Upper lobe of right lung (tissue), 1 donor: ENCODE data around the gene SNRPE. TPM values are rescaled to one million over a fixed set of nuclear protein-coding genes. Genes with fewer than 3 reads are reported as not detected.

Experiments
- ATAC-seq: fragments of 200-7000 bp; cut with Tn5 transposase; one replicate; pipeline ENCODE4 v1.9.1; 2020; ENCODE audit warnings: mild to moderate bottlenecking, moderate library complexity
- DNase-seq: peaks from one replicate; pipeline ENCODE4 v3.0.0-alpha.2; 2020
- H3K27ac ChIP-seq: fragments of 200-600 bp; one replicate; pipeline ENCODE4 v1.8.0; 2022
- H3K27me3 ChIP-seq: fragments of 200-600 bp; one replicate; pipeline ENCODE4 v1.8.0; 2022; ENCODE audit warnings: mild to moderate bottlenecking
- H3K36me3 ChIP-seq: fragments of 200-600 bp; one replicate; pipeline ENCODE4 v1.8.0; 2022
- H3K4me1 ChIP-seq: fragments of 200-600 bp; one replicate; pipeline ENCODE4 v1.8.0; 2022
- H3K4me3 ChIP-seq: fragments of 200-600 bp; one replicate; pipeline ENCODE4 v1.8.0; 2022; ENCODE audit warnings: mild to moderate bottlenecking
- H3K9me3 ChIP-seq: fragments of 200-600 bp; one replicate; pipeline ENCODE4 v1.8.0; 2022
- CTCF ChIP-seq: fragments of 200-600 bp; IDR thresholded peaks from one replicate; pipeline ENCODE4 v1.8.0; 2022; ENCODE audit warnings: antibody characterized with exemption
- intact Hi-C: fragments of 100-400 bp; cut with DNase I; formaldehyde crosslinking; loops from one replicate; pipeline ENCODE4 v1.11.0; 2022
- total RNA-seq: library from RNA; stranded (reverse); fragmentation: NEBNext Ultra II Directional; extraction: Animal tissue kit (Norgen Biotek cat#: 25700); gene quantifications from one replicate; pipeline ENCODE4 v1.2.1, GENCODE V29; 2021
- donor health status: DM: no; HTN: yes; CAD: no; lungs with severe emphysema.

Gene SNRPE
- total RNA-seq, 1 donor from 2014 or later, result 58.0 TPM

GRCh38 chr1:203880606-203881005 is 19.2 kb downstream of the SNRPE start:
- Histone ChIP-seq H3K9me3 (no peaks in the 10 kb centered on the region), H3K4me3 (no peak overlapping the region), H3K4me1 (no peaks in the 10 kb centered on the region), H3K27ac (no peak overlapping the region), H3K36me3 (no peaks in the 10 kb centered on the region), H3K27me3 (no peaks in the 10 kb centered on the region)
- no peak for ATAC-seq
- TF ChIP-seq CTCF, result no peak
- no peak for DNase-seq
- intact Hi-C loops, result no loop called here

GRCh38 chr1:203888807-203889251 is 27.4 kb downstream of the SNRPE start:
- intact Hi-C loops, result no loop called here
- Histone ChIP-seq H3K36me3 (no peaks in the 10 kb centered on the region), H3K4me1 (no peaks in the 10 kb centered on the region), H3K27ac (no peak overlapping the region), H3K27me3 (no peaks in the 10 kb centered on the region), H3K4me3 (no peak overlapping the region), H3K9me3 (no peaks in the 10 kb centered on the region)
- ATAC-seq (no peak), DNase-seq (no peak)
- no peak for TF ChIP-seq CTCF

- no peaks in the 10 kb centered on the region for H3K27me3 ChIP-seq
- H3K4me1 ChIP-seq, result no peaks in the 10 kb centered on the region
Observed at GRCh38 chr1:203891950-203892349, 30.6 kb downstream of the SNRPE start.

GRCh38 chr1:203898458-203899352 is 37.3 kb downstream of the SNRPE start:
- no peak for ATAC-seq

More at GRCh38 chr1:203891950-203892349, 30.6 kb downstream of the SNRPE start:
- no peaks in the 10 kb centered on the region for H3K36me3 ChIP-seq
- no peak overlapping the region for H3K27ac ChIP-seq
- DNase-seq (no peak), ATAC-seq (no peak)
- no peak overlapping the region for H3K4me3 ChIP-seq
- TF ChIP-seq CTCF, result no peak
- intact Hi-C loops, result no loop called here
- H3K9me3 ChIP-seq, result peaks cover 10% of the 10 kb centered on the region

GRCh38 chr1:203899353-203899716 is 37.9 kb downstream of the SNRPE start:
- no peak for TF ChIP-seq CTCF
- intact Hi-C loops, result no loop called here
- peaks cover 6% of the 10 kb centered on the region for H3K9me3 ChIP-seq
- no peaks in the 10 kb centered on the region for H3K27me3 ChIP-seq
- DNase-seq (no peak), ATAC-seq (no peak)
- no peaks in the 10 kb centered on the region for H3K4me1 ChIP-seq
- H3K4me3 ChIP-seq, result no peak overlapping the region
- no peak overlapping the region for H3K27ac ChIP-seq
- H3K36me3 ChIP-seq, result no peaks in the 10 kb centered on the region

More at GRCh38 chr1:203898458-203899352, 37.3 kb downstream of the SNRPE start:
- no peaks in the 10 kb centered on the region for H3K36me3 ChIP-seq
- intact Hi-C loops, result no loop called here
- H3K27ac ChIP-seq, result no peak overlapping the region
- H3K27me3 ChIP-seq, result no peaks in the 10 kb centered on the region
- no peak for TF ChIP-seq CTCF
- DNase-seq, result no peak
- H3K4me3 ChIP-seq, result no peak overlapping the region
- H3K4me1 ChIP-seq, result no peaks in the 10 kb centered on the region
- peaks cover 10% of the 10 kb centered on the region for H3K9me3 ChIP-seq
